ENCODE measurements around the gene AFAP1. TPM values are rescaled to one million over a fixed set of nuclear protein-coding genes. Genes with fewer than 3 reads are reported as not detected.

The AFAP1 gene
- polyA plus RNA-seq, 3 donors: 22.6 to 32.7 (median 25.7) TPM

DNA sequence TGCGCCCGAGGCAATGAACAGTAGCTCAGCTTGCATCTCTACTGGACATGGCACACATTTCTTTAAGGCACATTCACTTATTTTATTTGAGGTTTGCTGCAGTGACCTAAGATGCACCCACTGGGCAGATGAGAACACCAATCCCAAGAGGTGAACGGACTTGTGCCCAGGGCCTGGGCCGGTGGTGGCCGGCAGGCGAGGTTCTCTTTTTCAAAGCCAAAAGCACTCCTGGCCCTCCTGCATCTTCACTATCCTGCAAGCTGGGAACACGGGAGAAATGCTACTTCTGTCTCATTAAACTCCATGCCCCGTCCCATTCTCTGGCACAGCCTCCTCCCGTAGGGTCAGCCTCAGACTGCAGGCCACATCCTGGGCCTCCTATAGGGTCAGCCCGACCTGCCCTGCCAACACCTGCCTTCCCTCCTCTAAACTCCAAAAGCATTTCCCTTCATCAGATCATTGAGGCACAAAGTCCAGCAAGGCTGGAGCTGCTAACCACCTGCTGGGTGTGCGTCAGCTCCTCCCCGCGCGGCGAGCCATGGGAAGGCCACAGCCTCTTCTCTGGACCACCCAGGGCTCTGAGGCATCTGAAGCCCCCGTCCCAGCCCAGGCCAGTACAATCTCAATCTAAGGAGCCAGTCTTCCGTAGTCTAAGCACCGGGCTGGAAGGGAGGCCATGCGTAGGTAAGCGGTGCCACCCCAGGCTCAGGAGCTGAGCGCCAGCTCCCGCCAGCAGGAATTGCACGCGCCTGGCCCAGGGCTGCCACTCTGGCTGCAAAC lies 166.1 kb downstream of the AFAP1 start:
- DNase-seq (ENCODE audit: extremely low read depth in 1 of 11, low read depth in 9 of 11, low spot score in 4 of 11): no peak

- peak in 1 of 11 donors; percentile 44 for DNase-seq (ENCODE audit: extremely low read depth in 1 of 11, low read depth in 9 of 11, low spot score in 4 of 11)
Measured at GRCh38 chr4:7772711-7773385, 166.8 kb downstream of the AFAP1 start.

DNA sequence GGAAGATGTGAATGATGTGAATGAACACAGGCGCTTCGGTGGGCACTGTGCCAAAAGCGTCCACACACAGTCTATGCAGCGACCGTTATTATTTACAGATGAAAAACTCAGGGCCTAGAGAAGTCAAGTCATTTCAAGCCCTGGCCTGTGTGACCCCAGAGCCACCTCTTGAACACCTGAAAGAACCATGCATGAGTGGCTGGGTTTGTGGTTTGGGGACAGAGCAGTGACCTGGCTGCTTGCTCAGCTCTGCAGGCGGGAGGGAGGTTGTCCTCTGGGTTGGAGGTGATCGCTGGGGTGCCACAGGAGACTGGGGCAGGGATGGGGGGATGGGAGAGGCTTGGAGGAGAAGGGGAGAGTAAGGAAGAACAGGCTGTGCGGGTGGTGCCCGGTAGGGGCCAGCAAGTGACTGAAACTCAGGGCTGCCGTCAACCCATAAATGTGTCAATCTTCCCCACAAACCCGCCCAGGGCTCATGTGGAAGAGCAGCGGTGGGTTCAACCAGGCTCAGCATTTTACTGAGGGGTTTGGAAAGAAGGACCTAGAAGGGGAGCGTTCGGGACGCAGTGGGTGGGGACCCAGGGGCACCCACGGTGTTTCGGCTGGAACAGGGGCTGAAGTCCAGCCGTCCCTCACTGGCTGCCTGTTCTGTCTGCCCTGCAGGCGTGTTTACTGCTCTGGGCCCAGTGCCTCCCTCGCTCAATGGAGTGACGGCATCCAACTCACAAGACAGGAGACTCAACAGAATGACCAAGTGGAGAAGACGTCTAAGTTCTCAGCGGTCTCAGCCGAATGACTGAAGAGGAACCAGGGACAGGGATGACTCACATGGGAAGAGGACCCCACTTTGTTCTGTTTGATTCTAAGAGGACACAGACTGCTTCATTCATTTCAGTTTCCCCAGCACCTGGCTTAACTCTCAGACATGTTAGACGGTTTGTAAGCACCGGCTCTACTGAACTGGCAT lies 167.8 kb downstream of the AFAP1 start:
- DNase-seq (ENCODE audit: extremely low read depth in 1 of 11, low read depth in 9 of 11, low spot score in 4 of 11): no peak

DNA sequence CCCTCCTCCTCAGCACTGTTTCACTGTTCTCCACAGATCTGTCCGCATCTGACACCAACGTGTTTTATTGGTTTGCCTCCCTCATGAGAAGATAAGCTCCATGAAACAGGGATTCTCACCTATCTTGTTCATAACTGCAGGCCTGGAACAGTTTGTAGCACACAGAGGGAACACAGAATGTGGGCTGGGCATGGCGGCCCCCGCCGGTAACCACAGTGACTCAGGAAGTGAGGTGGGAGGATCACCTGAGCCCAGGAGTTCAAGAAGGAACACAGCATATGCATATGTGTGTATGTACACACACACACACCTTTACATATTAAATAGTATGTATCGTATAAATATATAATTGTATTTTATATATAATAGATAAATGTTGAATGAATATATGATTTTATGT lies 168.6 kb downstream of the AFAP1 start:
- DNase-seq (ENCODE audit: extremely low read depth in 1 of 11, low read depth in 9 of 11, low spot score in 4 of 11): no peak

DNA sequence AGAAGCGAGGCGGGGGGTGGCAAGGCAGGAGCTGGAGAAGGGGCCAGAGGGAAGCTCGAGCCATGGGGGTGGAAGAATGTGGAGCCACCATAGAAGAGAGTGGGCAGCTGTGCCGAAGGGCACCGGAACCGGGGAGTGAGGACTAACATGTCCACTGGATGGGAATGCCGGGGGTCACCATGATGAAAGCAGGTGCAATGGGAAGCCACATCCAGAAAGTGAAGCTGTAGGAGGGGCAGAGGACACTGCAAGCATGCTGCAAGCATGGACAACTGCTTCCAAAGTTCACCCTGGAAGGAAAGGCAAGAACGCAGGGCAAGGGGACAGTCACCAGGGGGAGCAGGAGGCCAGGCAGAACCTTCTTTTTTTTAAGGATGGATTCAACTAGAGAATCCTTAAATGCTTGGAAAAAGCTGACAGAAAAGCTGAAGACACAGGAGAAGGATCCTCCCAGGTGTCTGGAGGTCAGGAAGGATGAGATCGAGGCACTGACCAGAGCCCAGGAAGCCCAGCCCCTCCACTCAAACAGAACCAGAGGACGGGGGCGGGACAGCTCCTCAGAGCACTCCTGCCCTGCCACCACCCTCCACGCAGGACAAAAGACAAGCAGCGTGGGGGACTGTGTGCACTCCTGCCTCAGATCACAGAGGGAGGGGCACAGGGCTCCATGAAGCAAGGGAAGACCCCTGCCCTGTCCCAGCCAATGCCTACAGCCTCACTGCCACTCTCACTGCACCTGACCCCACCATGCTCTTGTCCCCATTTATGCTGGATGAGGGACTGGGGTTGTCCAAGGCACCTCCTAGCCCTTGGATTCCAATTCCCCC lies 169.2 kb downstream of the AFAP1 start:
- no peak for DNase-seq (ENCODE audit: extremely low read depth in 1 of 11, low read depth in 9 of 11, low spot score in 4 of 11)

DNA sequence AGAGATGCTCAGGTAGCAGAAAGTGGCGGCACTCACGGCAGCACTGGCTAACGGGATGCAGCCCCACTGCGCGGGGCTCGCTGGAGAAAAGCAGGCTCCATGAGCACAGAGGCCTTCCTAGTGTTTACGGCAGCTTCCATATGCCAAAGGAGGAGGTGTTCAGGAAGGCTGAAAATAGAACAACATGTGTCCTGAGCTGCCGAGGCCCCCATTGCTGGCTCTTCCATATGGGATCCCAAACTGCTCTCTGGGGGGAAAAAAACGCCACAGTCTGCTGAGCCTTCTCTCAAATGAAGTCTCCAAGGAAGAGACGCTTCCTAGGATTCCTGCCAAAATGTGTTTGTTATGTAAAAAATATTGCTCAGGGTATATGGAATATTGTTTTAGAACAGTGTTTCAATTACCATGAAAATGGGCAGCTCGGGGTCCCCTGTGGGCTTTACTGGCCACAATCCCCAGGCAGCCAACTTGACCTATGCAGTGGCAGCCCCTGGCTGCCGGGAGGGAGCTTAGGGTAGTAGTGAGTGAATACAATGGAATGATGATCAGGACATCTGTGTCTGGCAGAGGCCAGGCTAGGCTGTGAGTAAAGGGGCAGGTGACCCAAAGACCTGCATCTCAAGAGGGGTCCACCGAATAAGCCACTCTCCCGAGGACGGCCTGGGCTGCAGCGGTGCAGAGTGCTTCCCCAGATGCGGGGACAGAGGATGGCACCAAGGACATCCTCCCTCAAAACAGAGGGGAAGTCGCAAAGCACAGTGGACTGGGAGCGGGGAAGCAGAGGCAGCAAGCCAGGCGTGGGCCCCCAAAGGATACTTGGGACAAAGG lies 170.1 kb downstream of the AFAP1 start:
- DNase-seq (ENCODE audit: extremely low read depth in 1 of 11, low read depth in 9 of 11, low spot score in 4 of 11): no peak

DNA sequence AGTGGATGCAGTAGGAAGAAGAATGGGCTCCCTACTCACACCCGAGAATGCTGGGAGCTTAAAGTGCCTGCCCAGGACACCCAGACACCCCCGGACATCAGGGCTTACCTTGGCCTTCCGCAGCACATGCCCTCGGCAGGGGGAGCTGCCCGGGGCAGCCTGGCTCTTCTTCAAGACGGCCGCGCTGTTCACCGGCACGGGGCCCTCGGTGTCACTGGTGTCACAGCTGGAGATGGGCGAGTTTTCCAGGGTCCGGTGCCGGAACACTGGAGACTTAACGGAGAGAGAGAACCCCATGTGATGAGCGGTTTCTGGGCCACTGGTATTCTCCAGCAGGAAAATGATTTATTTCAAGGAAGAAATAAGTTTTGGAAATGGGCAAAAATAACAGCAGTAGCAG lies 170.9 kb downstream of the AFAP1 start:
- DNase-seq (ENCODE audit: extremely low read depth in 1 of 11, low read depth in 9 of 11, low spot score in 4 of 11): no peak

GRCh38 chr4:7767966-7768365 lies 171.7 kb downstream of the AFAP1 start:
- DNase-seq (ENCODE audit: extremely low read depth in 1 of 11, low read depth in 9 of 11, low spot score in 4 of 11): no peak

DNA sequence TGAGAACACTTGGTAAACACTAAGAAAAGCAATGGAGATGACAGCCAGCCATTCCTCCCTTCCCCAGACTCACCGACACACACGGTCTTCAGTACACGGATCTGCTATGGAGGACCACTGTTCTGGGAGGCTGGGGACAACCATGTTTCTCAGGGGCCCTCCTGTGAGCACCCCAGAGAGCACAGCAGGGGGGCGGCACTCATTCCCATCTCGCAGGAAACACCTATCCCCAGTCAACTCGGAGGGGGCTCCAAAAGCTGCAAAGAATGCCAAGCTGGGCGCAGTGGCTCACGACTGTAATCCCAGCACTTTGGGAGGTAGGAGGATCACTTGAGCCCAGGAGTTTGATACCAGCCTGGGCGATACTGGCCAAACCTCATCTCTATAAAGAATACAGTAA lies 172.1 kb downstream of the AFAP1 start:
- DNase-seq (ENCODE audit: extremely low read depth in 1 of 11, low read depth in 9 of 11, low spot score in 4 of 11): no peak

DNA sequence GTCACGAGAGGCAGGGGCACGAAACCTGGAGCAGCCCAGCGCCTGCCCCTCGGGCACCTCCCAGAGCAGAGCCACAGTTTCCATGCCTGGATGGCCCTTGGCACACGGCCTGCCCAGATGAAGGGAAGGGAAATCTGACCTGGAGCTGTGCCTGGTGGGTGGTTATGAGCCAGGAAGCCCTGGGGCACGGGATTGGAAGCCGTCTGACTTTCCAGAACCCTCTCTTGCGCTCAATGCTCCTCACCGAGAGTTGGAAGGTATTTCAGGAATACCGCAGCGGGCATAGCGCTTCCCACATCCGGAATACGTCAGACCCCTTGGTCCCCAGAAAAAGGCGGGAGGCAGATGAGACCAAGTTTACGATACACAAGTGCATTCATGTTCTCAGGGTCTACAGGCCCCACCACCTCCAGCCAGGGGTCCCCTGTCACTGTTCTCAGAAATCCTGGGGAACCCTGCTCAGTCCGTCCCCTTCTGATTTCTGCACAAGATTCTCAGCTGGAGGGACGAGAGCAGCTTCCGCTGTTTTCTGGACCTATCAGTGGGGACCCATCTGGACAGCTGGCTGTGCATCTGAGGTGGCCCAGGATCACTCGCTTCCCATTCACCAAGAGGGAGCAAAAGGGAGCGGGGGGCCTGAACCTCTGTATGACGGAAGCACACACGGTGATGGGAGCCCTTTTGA lies 172.9 kb downstream of the AFAP1 start:
- no peak for DNase-seq (ENCODE audit: extremely low read depth in 1 of 11, low read depth in 9 of 11, low spot score in 4 of 11)

GRCh38 chr4:7766086-7766485 lies 173.6 kb downstream of the AFAP1 start:
- DNase-seq (ENCODE audit: extremely low read depth in 1 of 11, low read depth in 9 of 11, low spot score in 4 of 11): no peak

DNA sequence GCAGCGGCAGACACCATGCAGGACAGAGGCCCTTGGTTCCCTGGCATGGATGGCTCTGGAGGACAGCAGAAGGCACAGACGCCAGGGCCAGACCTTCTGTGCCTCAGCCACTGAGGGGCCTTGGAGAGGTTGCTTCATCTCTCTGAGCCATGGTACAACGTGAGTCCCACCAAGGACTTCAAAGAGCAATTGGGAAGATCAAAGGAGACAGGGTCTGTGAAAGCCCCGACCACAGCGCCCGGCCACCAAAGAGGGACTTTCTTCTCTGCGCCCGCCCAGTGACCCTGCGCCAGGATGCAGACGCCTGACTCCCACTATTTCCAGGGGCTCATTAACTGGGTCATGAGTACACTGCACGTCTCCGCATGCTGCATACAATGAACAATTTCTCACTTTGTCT lies 174.0 kb downstream of the AFAP1 start:
- no peak for DNase-seq (ENCODE audit: extremely low read depth in 1 of 11, low read depth in 9 of 11, low spot score in 4 of 11)

- DNase-seq (ENCODE audit: extremely low read depth in 1 of 11, low read depth in 9 of 11, low spot score in 4 of 11): no peak
Measured at GRCh38 chr4:7764466-7764865, 175.2 kb downstream of the AFAP1 start.

GRCh38 chr4:7763788-7764187 lies 175.9 kb downstream of the AFAP1 start:
- no peak for DNase-seq (ENCODE audit: extremely low read depth in 1 of 11, low read depth in 9 of 11, low spot score in 4 of 11)

GRCh38 chr4:7763106-7763505 lies 176.6 kb downstream of the AFAP1 start:
- DNase-seq (ENCODE audit: extremely low read depth in 1 of 11, low read depth in 9 of 11, low spot score in 4 of 11): no peak

DNA sequence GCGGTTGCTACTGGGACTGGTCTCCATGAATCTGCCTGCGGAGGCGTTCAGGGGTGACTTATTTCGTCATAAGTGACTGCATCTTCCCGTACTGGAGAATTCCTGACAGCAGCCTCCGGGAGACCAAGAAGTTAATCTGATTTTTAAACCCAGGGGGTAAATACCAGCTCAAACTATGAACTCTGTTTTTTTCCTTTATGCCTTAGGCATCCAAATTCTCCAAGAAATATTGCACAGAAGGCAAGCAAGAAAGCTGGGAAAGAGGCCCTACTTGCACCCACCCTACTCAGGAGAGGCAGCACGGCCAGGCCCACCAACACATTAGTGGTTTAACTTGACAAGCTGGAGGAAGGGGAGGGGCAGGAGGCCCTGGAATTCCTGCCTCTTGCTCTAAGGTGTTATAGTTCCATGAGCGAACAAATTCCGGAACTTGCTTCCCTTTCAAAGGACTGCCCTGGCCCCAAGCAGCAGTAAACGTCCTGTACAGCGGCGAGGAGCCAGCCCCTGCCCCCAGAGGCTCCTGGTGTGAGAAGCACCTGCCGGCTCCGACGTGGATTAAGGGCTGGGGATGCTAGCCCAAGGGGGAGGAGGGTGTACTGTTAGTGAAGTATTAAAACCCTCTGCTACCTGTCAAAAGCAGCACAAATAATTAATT lies 177.2 kb downstream of the AFAP1 start:
- no peak for DNase-seq (ENCODE audit: extremely low read depth in 1 of 11, low read depth in 9 of 11, low spot score in 4 of 11)

DNA sequence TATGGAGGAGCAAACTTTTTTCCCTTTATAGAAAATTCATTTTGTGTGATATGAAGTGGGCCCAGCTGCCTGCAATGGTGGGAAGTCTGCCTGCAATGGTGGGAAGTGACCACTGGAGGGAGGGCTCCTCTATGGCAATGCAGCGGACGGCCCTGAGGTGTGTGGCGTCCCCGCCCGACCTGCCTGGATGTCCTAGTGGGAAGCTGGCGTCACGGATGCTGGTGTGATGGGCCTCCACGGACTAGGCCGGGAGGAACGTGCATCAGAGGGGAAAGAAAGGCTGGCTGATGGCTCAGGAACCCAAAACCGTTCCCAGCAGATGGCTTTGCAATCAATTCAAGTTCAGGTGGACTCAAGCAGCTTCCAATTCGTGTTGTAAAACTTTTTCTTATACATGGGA lies 177.9 kb downstream of the AFAP1 start:
- DNase-seq (ENCODE audit: extremely low read depth in 1 of 11, low read depth in 9 of 11, low spot score in 4 of 11): peak in 3 of 11 donors; percentile 44 to 65 (median 54)

Measured in renal cortex interstitium (tissue), 11 donors.